Measurements from ENCODE around the gene CCNF.

Gene CCNF

DNA sequence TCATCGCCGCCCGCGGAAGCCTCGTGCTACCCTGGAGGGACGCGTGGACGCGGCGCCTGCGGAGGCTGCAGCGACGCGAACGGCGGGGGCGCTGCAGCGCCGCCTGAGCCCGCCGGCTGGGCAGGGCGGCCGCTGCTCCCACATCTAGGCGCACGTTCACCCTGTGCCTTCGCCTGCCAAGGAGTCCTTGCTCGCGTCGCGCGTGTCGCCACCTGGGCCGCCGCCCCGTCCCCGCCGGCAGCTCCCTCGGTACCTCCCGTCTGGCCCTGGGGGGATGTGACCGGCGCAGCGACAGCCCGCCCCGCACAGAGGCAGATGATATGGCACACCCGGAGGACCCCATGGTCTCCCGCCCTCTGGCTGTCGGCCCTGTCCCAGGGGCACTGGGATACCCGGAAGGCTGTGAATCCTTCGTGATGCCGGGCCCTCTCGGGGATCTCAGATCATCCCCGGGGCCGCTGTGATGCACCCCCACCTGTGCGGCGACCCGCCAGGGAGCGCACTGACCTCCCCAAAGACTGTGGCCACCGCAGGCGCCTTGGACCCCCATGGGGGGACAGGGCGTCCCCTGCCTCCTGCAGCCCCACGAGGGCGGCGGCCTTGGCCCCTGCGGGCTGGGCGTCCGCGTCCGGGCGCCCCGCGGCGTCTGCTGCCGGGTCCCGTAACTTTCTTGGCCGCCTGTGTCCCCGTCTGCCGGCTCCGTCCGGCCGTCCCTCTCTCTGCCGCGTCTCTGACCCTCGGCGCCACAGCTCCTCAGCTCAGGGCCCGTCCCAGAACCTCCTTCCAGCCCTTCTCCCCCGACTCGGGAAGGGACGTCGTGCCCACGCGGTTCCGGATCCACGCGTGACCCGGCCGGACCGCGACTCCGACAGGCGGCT is 45.0 kb downstream of the CCNF start (continued):
- no peak for TF ChIP-seq ZNF664 (tag by site-specific recombination; IDR thresholded peaks at IDR 0.05)
- TF ChIP-seq, protein P1, sequence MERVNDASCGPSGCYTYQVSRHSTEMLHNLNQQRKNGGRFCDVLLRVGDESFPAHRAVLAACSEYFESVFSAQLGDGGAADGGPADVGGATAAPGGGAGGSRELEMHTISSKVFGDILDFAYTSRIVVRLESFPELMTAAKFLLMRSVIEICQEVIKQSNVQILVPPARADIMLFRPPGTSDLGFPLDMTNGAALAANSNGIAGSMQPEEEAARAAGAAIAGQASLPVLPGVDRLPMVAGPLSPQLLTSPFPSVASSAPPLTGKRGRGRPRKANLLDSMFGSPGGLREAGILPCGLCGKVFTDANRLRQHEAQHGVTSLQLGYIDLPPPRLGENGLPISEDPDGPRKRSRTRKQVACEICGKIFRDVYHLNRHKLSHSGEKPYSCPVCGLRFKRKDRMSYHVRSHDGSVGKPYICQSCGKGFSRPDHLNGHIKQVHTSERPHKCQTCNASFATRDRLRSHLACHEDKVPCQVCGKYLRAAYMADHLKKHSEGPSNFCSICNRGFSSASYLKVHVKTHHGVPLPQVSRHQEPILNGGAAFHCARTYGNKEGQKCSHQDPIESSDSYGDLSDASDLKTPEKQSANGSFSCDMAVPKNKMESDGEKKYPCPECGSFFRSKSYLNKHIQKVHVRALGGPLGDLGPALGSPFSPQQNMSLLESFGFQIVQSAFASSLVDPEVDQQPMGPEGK (tag by site-specific recombination; IDR thresholded peaks at IDR 0.05), result peak; percentile 88

DNA sequence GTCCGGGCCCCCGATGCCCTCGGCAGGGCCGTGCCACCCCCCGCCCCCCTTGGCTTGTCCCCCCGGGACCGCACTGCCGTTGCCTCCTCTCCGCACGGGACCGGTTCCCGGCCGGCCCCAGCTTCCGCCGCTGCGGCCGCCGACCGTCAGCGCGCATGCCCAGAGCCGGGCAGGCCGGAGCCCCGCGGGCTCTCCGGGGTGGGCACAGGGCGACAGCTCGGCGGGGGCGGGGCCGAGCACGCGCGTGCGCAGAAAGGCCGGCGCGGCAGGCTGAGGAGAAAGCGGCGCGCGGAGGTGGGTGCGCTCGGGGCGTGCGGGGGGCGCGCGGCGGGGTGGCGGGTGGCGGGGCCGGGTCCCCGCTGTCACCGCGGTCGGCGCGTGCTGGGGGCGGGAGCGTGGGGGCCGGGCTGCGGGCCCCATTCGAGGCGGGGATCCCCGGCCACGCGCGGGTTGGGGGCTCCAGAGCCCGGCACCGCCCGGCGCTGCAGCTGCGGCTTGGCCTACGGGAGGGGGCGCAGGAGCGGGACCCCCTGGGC is 45.7 kb downstream of the CCNF start, which contains the start of gene TBC1D24:
TSS of gene TBC1D24 (plus strand) at position 251 of the 536 bp plus-strand sequence. CDS start 21,022 bp downstream, outside the sequence.
- Histone ChIP-seq H3K36me3 (ENCODE audit: control insufficient read depth in 2 of 2, insufficient read depth in 1 of 2, low read length in 2 of 2) (peaks cover 0 to 4% of the 10 kb centered on the region in 2 experiments; a peak in 1 of 3 replicates), H3K4me1 (ENCODE audit: control insufficient read depth, insufficient read depth, low read length) (peaks cover 15% of the 10 kb centered on the region), H3K27ac (ENCODE audit: extremely low read depth, low read depth, low read length) (peak within 1 kb of the TSS; percentile 79), H3K4me3 (ENCODE audit: low read depth, low read length) (peak within 1 kb of the TSS; percentile 63), H3K9me3 (ENCODE audit: control insufficient read depth, insufficient read depth, low read depth, low read length) (no peaks in the 10 kb centered on the region)
- TF ChIP-seq ZNF785 (tag by site-specific recombination; IDR thresholded peaks at IDR 0.05), result 0 out of 2 replicates have a peak, but pooled peaks have one; percentile 42
- 0 out of 2 replicates have a peak, but pooled peaks have one; percentile 8 for TF ChIP-seq ZNF600 (tag by site-specific recombination; IDR thresholded peaks at IDR 0.05)
- no peak for TF ChIP-seq ZNF560 (tag by site-specific recombination; IDR thresholded peaks at IDR 0.05; ENCODE audit: borderline replicate concordance)
- ChIA-PET CTCF (interaction anchor here (1.2 kb wide), 1 partner anchor 26 kb away, joined by 3 read pairs; no protein-coding TSS in a partner anchor), POLR2A (interaction anchor here (0.7 to 1.7 kb wide), 8 partner anchors 14 to 223 kb away, joined by 3 to 10 read pairs (median 4); partner anchors contain the start of gene ECI1)

DNA sequence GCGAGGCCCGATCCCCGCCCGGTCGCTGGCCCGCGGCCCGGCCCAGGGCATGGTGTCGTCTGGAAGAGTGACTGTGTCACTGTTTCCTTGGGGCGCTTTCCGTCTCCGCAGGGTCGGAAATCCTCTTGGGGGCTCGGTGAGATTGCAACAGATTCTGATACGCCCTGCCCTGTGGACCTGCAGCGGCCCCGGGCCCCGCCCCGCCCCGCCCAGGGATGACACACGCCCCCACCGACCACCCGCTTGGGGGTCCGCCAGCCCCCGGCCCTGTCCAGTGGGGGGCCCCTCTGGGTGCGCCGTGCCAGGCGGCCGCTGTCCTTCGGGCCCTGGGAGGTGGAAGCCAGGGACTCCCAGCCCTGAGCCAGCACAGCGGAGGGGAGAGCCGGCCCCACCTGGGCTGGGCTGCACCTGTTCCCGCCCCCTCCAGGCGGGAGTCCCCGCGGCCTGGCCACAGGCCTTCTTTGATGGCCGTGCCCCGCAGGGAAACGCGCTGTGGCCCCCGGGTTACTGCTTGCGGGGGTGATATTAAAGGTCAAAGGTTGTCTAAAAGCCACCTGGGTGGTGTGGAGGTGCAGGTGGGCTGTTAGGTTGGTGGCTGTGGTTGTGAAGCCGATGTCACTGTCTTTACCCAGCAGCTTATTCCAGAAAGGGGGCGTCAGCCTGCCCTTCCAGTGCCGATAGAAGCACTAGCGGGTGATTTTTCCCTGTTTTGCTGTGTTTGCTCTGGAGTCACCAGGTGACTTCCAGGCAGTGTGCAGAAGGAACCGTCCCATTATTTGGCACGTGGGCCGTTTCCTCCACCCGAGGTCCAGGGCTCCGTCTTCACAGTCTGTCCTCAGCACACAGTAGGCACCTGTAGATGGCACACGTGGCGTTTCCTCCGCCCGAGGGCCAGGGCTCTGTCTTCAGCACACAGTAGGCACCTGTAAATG is 46.4 kb downstream of the CCNF start:
- peaks cover 12% of the 10 kb centered on the region for H3K4me1 ChIP-seq (ENCODE audit: control insufficient read depth, insufficient read depth, low read length)
- peaks cover 0 to 4% of the 10 kb centered on the region in 2 experiments; a peak in 1 of 3 replicates for H3K36me3 ChIP-seq (ENCODE audit: control insufficient read depth in 2 of 2, insufficient read depth in 1 of 2, low read length in 2 of 2)
- peak overlapping the region; percentile 52 for H3K4me3 ChIP-seq (ENCODE audit: low read depth, low read length)
- peak overlapping the region; percentile 33; the same call in 1 of the 2 replicates for H3K27ac ChIP-seq (ENCODE audit: extremely low read depth, low read depth, low read length)
- ChIA-PET POLR2A (interaction anchor here (1.0 to 1.7 kb wide), 5 partner anchors 13 to 224 kb away, joined by 3 to 10 read pairs (median 4); partner anchors contain the start of gene ECI1), CTCF (no interaction called here)
- H3K9me3 ChIP-seq (ENCODE audit: control insufficient read depth, insufficient read depth, low read depth, low read length), result no peaks in the 10 kb centered on the region
- no peak for TF ChIP-seq ZNF426 (tag by site-specific recombination; IDR thresholded peaks at IDR 0.05)
- no peak for TF ChIP-seq ZNF157 (tag by site-specific recombination; IDR thresholded peaks at IDR 0.05)
- TF ChIP-seq ZNF747 (tag by site-specific recombination; IDR thresholded peaks at IDR 0.05), result no peak
- no peak for TF ChIP-seq ZBTB21 (tag by site-specific recombination; IDR thresholded peaks at IDR 0.05)
- TF ChIP-seq REPIN1 (tag by site-specific recombination; IDR thresholded peaks at IDR 0.05; ENCODE audit: low read depth), result no peak
- TF ChIP-seq GLIS2 (tag by site-specific recombination; IDR thresholded peaks at IDR 0.05), result peak; percentile 93
- no peak for TF ChIP-seq ZNF433 (tag by site-specific recombination; IDR thresholded peaks at IDR 0.05; ENCODE audit: low read depth)
- TF ChIP-seq, protein P2, sequence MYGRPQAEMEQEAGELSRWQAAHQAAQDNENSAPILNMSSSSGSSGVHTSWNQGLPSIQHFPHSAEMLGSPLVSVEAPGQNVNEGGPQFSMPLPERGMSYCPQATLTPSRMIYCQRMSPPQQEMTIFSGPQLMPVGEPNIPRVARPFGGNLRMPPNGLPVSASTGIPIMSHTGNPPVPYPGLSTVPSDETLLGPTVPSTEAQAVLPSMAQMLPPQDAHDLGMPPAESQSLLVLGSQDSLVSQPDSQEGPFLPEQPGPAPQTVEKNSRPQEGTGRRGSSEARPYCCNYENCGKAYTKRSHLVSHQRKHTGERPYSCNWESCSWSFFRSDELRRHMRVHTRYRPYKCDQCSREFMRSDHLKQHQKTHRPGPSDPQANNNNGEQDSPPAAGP (tag by site-specific recombination; IDR thresholded peaks at IDR 0.05), result 0 out of 2 replicates have a peak, but pooled peaks have one; percentile 40
- TF ChIP-seq, protein P3, sequence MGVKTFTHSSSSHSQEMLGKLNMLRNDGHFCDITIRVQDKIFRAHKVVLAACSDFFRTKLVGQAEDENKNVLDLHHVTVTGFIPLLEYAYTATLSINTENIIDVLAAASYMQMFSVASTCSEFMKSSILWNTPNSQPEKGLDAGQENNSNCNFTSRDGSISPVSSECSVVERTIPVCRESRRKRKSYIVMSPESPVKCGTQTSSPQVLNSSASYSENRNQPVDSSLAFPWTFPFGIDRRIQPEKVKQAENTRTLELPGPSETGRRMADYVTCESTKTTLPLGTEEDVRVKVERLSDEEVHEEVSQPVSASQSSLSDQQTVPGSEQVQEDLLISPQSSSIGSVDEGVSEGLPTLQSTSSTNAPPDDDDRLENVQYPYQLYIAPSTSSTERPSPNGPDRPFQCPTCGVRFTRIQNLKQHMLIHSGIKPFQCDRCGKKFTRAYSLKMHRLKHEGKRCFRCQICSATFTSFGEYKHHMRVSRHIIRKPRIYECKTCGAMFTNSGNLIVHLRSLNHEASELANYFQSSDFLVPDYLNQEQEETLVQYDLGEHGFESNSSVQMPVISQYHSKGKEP (tag by site-specific recombination; IDR thresholded peaks at IDR 0.05), result no peak
- no peak for TF ChIP-seq ZNF292 (tag by site-specific recombination; IDR thresholded peaks at IDR 0.05; ENCODE audit: borderline replicate concordance, low read depth)
- no peak for TF ChIP-seq ZNF623 (tag by site-specific recombination; IDR thresholded peaks at IDR 0.05)
- no peak for TF ChIP-seq ZNF274 (IDR thresholded peaks at IDR 0.05; ENCODE audit: low read length)
- TF ChIP-seq ZNF274 (tag by site-specific recombination; IDR thresholded peaks at IDR 0.05; ENCODE audit: borderline replicate concordance), result no peak
- TF ChIP-seq, protein P4, sequence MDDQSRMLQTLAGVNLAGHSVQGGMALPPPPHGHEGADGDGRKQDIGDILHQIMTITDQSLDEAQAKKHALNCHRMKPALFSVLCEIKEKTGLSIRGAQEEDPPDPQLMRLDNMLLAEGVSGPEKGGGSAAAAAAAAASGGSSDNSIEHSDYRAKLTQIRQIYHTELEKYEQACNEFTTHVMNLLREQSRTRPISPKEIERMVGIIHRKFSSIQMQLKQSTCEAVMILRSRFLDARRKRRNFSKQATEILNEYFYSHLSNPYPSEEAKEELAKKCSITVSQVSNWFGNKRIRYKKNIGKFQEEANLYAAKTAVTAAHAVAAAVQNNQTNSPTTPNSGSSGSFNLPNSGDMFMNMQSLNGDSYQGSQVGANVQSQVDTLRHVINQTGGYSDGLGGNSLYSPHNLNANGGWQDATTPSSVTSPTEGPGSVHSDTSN (CRISPR knock-in tag; IDR thresholded peaks at IDR 0.05), result no peak
- peak; percentile 57 for TF ChIP-seq SCRT2 (tag by site-specific recombination; IDR thresholded peaks at IDR 0.05)
- TF ChIP-seq KLF16 (tag by site-specific recombination; IDR thresholded peaks at IDR 0.05), result no peak
- TF ChIP-seq ZNF768 (tag by site-specific recombination; IDR thresholded peaks at IDR 0.05), result no peak
- no peak for TF ChIP-seq RBAK (tag by site-specific recombination; IDR thresholded peaks at IDR 0.05)

All from HEK293 (cell line).